NCI-H69 (cell line): Measurements from ENCODE around the gene POLR2E.

Source experiments
- DNase-seq: peaks from one replicate; lab custom pipeline; 2025; lab: John Stamatoyannopoulos, UW

POLR2E gene

DNA sequence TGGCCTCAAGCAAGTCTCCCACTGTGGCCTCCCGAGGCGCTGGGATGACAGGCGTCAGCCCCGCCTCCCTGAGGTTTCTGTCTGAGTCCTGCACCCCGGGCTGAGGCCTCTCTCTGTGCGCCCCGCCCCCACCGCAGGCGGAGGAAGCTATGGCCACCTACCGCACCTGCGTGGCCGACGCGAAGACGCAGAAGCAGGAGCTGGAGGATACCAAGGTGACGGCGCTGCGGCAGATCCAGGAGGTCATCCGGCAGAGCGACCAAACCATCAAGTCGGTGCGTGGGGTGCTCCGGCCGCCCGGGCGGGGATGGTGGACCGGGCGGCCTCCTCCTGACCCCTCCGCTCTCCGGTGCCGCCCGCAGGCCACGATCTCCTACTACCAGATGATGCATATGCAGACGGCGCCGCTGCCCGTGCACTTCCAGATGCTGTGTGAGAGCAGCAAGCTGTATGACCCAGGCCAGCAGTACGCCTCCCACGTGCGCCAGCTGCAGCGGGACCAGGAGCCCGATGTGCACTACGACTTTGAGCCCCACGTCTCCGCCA is 15.5 kb downstream of the POLR2E start:
- DNase-seq = peak; percentile 85

DNA sequence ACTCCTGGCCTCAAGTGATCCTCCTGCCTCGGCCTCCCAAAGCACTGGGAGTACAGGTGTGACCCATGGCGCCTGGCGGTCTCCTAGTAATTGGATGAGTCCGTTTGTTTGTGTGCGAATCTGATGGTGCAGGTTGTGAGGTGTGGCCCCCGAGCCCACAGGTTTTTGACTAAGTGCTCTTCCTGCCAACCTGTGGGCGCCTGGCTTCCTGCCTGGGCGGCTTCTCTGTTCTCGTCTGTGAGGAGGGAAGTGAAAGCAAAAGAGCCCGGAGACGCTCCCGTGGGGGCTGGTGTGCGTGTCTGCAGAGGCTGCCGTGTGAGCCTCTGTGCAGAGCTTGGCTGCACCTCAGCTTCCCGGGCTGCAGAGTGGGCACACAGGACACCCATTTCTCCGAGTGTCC is 18.2 kb downstream of the POLR2E start:
- DNase-seq = peak; percentile 65

DNA sequence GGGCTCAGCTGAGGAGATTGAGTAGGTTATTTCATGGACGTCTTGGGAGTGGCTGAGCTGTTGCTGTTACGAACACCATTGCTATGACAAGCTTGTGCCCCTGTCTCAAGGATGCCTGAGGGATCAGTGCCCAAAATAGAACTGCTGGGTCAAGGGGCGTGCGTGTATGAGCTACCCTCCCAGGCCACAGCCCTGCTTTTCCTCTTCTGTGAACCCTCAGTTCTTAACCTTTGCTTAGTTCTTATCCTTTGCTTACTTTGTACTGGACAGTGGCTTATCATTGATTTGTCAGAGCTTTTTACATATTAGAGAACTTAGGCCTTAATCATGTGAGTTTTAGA is 19.2 kb downstream of the POLR2E start:
- DNase-seq = no peak

DNA sequence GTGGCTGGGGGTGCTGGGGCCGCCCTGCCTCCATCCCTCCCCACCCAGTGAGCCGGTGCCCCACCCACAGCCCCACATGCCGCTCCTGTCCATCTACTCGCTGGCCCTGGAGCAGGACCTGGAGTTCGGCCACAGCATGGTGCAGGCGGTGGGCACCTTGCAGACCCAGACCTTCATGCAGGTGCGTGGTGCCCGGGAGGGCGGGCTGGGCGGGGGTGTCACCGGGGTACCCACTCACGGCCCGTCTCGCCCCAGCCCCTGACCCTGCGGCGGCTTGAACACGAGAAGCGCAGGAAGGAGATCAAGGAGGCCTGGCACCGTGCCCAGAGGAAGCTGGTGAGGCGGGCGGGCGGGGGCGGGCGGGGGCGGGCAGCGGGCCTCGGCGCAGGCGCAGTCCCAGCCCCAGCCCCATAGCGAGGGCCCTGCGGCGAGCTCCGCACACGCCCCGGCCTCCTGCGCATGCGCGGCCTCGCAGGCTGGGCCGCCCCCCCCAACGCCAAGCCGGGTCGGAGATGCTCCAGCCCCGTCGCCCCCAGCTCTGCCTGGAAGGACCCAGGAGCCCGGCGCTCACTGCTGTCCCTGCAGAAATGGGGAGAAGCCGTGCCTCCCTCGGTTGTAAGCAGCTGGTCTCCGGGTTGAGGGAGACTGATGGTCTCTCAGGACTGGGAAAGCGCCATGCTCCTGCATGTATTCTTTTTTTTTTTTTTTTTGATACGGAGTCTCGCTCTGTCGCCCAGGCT is 20.5 kb downstream of the POLR2E start:
- peak; percentile 97 for DNase-seq

DNA sequence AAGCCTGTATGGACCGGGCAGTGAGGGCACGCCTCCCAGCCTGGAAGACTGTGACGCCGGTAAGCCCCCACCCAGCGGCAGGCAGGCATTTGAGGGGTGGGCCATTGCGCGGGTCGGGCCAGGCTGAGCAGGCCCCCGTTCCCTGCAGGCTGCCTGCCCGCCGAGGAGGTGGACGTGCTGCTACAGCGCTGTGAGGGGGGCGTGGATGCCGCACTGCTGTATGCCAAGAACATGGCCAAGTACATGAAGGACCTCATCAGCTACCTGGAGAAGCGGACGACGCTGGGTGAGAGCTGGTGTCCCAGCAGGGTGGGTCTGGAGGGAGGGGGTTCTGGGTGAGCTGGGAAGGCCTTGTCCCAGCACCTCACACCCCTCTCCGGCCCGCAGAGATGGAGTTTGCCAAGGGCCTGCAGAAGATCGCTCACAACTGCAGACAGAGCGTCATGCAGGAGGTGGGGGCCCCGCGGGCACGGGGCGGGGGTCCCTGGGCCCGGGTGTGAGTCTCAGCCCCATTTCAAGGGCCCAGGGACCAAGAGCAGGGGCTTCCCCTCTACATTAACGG is 21.1 kb downstream of the POLR2E start:
- no peak for DNase-seq

DNA sequence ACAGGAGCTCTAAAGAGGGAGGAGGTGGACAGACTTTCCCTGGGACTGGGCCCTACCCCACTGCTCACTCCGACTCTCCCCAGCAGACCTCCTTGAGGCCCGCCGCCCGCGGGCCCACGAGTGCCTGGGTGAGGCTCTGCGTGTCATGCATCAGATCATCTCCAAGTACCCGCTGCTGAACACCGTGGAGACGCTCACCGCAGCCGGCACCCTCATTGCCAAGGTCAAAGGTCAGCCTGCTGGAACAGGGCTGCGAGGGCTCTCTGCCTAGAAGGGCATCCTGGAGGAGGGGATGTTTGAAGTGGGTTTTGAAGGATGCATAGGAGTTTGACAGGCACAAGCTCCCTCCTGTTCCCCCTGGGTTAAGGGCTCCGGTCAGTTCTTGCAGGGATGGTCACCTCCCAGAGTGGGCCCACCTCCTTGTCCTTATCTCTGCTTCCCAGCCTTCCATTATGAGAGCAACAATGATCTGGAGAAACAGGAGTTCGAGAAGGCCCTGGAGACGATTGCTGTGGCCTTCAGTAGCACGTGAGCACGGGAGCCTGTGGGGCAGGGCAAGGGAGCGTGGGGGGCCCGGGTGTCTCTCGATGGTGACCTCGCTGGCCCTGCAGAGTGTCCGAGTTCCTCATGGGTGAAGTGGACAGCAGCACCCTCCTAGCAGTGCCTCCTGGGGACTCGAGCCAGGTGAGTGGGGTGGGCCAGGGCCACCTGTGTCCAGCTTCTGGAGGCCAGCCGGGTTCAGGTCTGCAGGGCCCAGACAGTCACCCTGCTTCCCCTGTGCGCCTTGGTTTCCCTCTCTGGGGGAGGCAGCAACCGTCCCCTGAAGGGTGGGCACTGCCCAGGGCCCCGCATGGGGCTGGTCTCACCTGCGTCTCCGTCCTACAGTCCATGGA is 21.9 kb downstream of the POLR2E start:
- DNase-seq = no peak

DNA sequence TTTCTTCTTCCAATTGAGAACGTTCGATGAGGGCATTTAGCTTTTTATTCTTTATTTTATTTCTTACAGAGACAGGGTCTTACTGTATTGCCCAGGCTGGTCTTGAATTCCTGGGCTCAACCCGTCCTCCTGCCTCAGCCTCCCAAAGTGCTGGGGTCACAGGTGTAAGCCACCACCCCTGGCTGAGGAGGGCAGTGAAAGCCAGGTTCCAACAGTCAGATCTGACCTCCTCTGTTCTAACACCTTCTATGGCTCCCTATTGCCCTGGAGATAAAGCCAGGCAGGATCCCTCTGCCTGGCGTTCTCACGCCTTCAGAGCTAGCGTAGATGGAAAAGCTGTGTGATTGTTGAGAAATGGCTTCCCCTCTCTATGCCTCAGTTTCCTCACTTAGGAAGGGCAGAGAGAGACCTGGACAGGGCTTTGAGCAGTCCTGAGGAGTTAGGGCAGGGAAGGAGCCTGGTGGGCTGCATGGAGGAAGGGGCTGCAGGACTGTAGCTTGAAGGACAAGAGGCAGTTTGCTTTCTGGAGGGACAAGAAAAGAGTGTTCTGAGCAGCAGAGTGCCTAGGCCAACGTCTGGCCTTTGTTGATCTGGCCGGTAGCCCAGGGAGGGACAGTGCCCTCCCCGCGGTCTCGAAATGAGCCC is 22.7 kb downstream of the POLR2E start:
- DNase-seq = no peak

DNA sequence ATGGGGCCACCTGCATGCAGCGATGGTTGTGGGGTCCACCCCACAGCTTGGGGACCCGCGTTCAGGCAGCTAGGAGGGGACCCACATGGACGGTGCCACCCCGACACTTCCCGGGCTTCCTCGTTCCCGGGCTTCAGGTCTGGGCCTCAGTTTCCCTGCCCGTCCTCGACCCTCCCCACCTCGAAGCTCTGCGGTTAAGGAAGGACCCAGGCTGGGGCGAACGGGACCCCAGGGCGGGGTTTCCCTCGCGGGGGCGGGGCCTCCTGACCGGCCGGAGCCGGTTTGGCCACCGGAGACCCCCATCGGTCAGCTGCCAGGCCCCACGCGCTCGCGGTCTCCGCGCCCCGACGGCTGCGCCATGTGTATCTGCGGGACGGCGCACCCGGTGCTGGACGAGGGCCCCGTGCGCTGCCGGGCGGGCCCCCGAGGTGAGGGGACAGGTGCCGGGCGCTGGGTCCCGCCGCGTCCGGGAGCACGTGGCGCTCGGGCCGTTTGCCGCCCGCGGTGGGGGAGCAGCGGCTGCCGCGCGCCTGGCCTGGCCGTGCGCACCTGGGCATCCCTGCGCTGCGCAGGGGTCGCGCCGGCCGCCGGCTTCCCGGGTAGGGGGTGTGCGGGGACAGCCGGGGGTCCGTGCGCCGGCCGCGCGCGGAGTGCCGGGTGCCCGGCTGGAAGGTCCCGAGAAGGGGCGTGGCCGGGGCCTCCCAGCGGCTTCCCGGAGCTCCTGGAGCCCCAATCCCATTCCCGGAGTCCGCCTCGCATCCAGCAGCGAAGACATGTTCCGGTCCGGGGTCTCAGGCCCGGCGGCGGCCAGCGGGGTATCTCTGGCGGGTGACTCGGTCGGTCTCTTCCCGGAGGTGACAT is 24.0 kb downstream of the POLR2E start:
- DNase-seq = peak; percentile 63

DNA sequence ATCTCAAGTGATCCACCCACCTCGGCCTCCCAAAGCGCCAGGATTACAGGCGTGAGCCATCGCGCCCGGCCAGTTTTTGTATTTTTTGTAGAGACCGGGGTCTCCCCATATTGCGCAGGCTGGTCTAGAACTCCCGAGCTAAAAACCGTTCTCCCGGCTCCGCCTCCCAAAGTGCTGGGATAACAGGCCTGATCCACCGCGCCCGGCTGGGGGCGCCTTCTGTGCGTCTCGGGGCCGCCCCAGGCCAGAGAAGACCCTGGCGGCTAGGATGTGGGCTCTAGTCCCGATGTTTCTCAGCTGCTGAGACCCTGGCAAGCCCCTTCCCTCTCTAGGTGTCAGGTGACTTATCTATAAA is 24.6 kb downstream of the POLR2E start:
- peak; percentile 37 for DNase-seq

DNA sequence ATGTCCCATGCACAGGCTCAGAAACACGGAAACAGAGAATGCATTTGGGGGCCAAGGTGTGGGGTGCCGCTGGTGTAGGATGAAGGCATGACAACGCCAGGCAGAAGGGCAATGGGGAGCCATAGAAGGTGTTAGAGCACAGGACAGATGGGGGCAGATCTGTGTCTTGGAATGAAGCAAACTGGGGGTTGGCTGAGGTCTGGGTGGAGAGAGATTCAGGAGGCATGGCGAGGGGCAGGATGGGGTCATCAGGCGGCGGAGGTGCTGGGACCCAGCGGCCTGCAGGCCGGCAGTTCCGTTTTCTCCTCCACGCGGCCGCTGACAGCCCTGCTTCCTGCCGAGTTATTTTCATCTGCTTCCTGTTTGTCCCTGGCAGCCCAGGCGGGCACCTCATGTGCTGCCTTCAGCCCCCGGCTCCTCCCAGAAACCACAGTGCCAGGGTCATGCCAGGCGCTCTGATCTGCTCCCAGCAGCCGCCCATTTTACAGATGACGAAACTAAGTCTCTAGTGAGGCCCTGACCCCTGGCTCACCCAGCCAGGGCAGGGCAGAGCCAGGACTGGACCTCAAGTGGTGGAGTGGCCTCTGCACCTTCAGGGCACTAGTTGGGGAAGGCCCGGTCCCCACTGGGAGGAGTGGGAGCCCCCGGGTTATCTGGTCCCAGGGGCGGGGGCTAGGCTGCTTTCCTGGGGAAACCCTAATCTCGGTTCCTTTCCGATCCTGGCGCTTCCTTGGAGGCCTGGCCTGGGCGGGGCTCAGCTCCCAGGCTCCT is 26.0 kb downstream of the POLR2E start:
- DNase-seq = peak; percentile 51

DNA sequence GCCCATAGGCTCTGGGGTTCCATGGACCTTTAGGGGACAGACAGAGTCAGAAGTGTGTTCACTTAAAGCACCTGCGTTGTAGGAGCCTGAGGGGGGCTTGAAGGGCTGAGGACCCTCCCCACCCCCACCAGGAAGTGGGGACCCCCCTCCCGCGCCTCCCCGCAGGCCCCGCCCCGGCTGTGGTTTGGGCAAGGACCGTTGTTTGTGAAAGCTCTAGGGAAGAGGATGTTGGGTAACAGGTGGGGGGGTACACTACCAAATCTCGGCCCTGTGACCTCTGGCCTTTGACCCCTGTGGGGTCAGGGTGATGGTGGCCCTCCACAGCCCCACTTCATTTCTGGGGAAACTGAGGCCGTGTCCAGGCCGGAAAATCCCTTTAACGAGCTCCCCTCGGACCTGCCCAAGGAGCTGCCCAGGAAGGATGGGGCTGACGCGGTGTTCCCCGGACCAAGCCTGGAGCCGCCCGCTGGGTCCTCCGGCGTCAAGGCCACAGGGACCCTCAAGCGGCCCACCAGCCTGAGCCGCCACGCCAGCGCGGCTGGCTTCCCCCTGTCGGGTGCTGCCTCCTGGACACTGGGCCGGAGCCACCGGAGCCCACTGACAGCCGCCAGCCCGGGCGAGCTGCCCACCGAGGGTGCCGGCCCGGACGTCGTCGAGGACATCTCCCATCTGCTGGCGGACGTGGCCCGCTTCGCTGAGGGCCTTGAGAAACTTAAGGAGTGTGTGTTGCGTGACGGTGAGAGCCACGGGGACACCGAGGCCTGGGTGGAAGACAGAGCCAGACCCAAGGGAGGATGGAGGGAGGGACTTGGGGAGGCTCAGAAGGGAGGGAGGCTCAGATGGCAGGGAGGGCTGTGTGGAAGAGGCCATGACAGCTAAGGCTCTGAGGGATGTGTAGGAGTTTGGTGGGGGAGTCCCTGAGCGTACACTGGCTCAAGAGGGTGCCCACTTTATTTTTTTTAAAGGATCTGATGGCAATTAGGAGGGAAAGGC is 26.9 kb downstream of the POLR2E start:
- DNase-seq = no peak

DNA sequence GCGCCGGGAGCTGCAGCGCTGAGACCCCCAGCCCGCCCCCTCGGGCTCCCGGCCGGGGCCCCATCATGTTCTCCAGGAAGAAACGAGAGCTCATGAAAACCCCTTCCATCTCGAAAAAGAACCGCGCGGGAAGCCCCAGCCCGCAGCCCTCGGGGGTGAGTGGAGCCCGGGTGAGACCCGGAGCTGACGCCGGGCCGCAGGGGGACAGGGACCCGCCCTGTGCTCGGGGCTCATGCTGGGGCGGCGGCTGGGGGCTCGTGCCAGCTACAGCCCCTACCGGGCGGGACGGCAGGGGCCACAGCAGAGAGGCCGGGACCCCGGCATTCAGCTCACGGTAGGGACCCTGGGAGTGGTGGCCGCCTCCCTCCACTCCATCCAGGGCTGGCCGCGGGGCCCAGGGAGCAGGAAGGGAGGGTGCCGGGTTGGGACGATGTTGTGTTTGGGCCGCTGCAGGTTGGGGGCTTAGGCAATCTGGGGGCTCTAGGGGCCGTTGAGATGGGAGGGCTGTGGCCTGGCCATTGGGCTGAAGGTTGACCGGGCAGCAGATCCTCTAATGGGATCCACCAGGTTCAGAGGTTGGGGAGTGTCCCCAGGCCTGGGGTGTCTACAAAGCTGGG is 27.7 kb downstream of the POLR2E start:
- no peak for DNase-seq

DNA sequence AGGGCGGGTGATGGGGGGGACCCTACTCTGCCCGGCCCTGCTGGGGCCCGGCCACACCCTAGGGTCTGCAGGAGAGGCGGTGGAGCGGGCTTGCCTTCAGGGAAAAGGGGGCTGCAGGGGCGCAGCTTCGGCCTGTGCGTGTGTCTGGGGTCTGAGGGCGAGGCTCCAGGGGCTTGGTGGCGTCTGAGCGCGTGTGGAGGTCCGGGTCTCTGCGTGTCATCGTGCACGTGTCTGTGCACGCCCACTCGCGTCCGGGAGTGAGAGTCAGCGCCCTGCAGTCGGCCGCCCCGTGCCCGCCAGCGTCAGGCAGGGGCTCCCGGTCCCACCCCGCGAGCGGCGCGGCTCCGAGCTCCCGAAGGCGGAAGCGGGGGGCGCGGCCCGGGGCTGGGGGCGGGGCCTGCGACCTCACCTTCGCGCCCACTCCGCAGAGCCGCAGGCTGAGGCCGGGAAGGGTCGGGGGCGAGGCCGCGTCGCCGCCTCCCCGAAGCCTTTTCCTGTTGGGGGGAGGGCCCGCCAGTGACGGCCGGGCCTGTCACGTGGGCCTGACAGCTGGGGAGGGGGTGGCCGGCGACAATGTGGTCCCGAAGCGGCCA is 28.3 kb downstream of the POLR2E start, which contains the start of gene ARHGAP45:
ARHGAP45 (plus strand) TSS at position 420 of the 593 bp plus-strand sequence. CDS start 239 bp downstream, outside the sequence.
- DNase-seq = peak; percentile 71

DNA sequence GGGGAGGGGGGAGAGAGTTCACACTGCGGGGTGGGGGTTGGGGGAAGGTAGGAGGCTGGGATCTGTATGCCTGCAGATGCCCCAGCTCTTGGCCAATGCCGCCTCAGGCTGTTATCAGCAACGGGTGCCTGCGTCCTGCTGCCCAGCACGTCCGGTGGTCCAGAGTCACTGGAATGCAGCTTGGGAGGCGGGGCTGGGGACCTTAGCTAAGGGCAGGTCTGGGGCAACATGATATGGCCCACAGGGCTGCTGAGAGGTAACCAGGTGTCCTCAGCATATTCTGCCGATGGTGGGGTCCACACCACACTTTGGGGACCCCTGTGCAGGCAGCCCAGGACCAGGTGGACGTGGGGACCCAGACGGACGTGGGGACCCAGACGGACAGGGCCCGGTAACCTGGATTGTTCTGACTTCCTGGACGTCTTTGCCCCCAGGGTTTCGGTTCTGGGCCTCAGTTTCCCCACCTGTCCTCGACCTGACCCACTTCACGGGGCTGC is 28.9 kb downstream of the POLR2E start:
- DNase-seq = no peak

DNA sequence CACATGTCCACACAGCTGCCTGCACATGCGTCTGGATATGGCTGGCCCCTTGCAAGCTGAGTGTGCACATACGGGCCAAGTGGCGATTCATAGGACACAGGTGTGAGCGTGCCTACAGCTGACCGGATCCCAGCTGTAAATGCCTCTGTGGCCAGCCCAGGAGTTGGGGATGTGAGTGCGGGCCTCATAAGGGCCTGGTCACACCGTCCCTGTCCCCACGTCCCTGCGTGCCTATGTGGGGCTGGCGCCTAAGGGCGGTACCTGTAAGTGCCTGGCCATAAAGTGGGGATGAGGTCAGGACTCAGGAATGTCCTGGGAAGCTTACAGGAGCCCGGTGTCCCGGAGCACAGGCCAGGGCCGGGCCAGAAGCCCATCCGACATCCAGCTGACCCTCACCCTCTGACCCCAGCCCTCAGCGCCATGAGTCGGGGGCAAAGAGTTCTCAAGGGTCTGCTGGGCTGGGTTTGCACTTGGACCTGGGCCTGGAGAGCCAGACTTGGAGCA is 29.5 kb downstream of the POLR2E start:
- DNase-seq = no peak

DNA sequence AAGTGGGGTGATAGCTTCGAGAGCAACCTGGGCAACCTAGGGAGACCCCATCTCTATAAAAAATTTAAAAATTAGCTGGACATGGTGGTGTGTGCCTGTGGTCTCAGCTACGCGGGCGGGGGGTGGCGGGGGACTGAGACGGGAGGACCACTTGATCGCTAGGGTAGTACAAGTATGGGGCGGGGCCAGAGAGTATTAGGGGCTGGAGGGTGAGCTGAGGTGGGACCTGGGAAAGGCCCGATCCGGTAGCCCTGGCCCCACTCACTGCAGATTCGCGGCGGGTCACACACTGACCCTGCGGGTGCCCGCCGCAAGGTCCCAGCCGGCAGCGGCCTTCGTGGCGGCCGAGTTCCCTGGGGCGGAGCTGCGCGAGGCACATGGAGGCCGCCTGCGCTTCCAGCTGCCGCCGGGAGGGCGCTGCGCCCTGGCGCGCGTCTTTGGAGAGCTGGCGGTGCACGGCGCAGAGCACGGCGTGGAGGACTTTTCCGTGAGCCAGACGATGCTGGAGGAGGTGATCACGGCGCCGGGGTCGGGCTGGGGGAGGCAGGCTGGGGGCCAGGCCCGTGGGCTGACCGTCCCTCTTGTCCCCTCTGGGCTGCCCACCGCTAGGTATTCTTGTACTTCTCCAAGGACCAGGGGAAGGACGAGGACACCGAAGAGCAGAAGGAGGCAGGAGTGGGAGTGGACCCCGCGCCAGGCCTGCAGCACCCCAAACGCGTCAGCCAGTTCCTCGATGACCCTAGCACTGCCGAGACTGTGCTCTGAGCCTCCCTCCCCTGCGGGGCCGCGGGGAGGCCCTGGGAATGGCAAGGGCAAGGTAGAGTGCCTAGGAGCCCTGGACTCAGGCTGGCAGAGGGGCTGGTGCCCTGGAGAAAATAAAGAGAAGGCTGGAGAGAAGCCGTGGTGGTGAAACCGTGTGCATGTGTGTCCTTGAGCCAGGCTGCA is 30.2 kb downstream of the POLR2E start:
- DNase-seq = peak; percentile 82
